Nephron progenitor cell (in vitro differentiated cells): ENCODE results near the gene KIAA1217.

Experiments
- DNase-seq: peaks from one replicate; pipeline ENCODE4 v3.0.0; 2021
- H3K27ac Mint-ChIP-seq: 2 replicates; pipeline ENCODE4 v1.8.0; 2021; ENCODE audit warnings: mild to moderate bottlenecking, moderate library complexity, mixed read lengths
- H3K27me3 Mint-ChIP-seq: 2 replicates; pipeline ENCODE4 v1.8.0; 2021; ENCODE audit warnings: mild to moderate bottlenecking, low read depth, mixed read lengths; ENCODE audit not compliant: poor library complexity
- H3K36me3 Mint-ChIP-seq: 2 replicates; pipeline ENCODE4 v1.8.0; 2021; ENCODE audit warnings: low read depth, mixed read lengths
- H3K4me1 Mint-ChIP-seq: 2 replicates; pipeline ENCODE4 v1.8.0; 2021; ENCODE audit warnings: mixed read lengths
- H3K4me3 Mint-ChIP-seq: 2 replicates; pipeline ENCODE4 v1.8.0; 2021; ENCODE audit warnings: mild to moderate bottlenecking, moderate library complexity, mixed read lengths
- H3K9me3 Mint-ChIP-seq: 2 replicates; pipeline ENCODE4 v1.8.0; 2021; ENCODE audit warnings: mild to moderate bottlenecking, moderate library complexity, mixed read lengths
- TF ChIP-seq, protein P1 (sequence below): fragments of 200-600 bp; sonication (generic); IDR thresholded peaks from 2 replicates; pipeline ENCODE4 v1.5.0; 2021; ENCODE audit warnings: antibody characterized with exemption

Gene KIAA1217

DNA sequence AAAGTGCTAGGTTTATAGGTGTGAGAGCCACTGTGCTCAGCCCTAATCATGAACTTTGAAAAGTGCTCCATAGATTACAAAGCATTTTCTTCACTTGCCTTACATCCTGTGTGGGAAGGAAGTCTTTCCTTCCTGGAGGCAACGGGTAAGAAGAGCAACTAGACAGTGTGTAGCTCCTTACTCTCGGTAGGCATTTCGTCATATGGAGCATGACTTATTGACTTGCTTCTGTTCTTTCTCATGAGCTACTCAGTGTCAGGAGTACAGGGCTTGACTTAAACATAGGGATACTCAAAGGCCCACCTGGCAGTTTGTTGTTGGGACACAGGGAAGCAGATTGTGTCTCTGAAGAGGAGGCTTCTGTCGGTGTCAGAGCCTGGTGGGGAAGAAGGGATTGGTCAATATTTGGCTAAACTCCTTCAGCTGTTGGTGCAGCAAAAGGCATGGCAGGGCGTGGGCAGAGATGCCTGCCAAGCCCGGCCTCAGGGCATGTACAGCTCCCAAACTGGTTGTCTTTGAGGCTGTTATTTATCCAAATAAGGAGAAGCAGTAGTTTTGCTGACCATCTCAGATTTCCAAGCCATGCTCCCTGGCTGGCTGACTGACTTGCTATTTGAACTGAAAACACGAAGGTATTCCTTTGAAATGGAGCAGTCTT, 248.9 kb downstream of the KIAA1217 start:
- Mint-ChIP-seq H3K4me1 (peaks cover 53% of the 10 kb centered on the region), H3K27me3 (no peaks in the 10 kb centered on the region), H3K27ac (peak overlapping the region; percentile 89), H3K9me3 (no peaks in the 10 kb centered on the region), H3K4me3 (peak overlapping the region; percentile 9), H3K36me3 (peaks cover 30% of the 10 kb centered on the region)
- DNase-seq = no peak
- TF ChIP-seq, protein P1, sequence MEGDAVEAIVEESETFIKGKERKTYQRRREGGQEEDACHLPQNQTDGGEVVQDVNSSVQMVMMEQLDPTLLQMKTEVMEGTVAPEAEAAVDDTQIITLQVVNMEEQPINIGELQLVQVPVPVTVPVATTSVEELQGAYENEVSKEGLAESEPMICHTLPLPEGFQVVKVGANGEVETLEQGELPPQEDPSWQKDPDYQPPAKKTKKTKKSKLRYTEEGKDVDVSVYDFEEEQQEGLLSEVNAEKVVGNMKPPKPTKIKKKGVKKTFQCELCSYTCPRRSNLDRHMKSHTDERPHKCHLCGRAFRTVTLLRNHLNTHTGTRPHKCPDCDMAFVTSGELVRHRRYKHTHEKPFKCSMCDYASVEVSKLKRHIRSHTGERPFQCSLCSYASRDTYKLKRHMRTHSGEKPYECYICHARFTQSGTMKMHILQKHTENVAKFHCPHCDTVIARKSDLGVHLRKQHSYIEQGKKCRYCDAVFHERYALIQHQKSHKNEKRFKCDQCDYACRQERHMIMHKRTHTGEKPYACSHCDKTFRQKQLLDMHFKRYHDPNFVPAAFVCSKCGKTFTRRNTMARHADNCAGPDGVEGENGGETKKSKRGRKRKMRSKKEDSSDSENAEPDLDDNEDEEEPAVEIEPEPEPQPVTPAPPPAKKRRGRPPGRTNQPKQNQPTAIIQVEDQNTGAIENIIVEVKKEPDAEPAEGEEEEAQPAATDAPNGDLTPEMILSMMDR = no peak

DNA sequence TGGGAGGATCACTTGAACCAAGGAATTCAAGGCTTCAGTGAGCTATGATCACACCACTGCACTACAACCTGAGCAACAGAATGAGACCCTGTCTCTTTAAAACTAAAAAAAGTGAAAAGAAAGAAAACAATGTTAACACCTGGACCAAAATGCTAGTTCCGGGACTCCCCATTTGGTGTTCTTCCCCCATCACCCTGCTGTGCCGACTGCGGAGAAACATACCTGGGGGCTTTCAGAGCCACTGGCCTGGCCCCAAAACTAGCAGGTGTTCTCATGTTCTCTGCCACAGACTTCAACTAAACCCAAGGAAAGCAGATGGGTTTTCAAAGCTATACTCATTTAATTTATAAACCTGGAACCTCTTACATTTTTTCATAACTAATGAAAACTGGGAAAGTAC, 250.9 kb downstream of the KIAA1217 start:
- Mint-ChIP-seq H3K36me3 (peaks cover 31% of the 10 kb centered on the region), H3K9me3 (no peaks in the 10 kb centered on the region), H3K27ac (no peak overlapping the region), H3K4me1 (peaks cover 65% of the 10 kb centered on the region), H3K4me3 (no peak overlapping the region), H3K27me3 (no peaks in the 10 kb centered on the region)
- TF ChIP-seq, protein P1 = no peak
- no peak for DNase-seq

DNA sequence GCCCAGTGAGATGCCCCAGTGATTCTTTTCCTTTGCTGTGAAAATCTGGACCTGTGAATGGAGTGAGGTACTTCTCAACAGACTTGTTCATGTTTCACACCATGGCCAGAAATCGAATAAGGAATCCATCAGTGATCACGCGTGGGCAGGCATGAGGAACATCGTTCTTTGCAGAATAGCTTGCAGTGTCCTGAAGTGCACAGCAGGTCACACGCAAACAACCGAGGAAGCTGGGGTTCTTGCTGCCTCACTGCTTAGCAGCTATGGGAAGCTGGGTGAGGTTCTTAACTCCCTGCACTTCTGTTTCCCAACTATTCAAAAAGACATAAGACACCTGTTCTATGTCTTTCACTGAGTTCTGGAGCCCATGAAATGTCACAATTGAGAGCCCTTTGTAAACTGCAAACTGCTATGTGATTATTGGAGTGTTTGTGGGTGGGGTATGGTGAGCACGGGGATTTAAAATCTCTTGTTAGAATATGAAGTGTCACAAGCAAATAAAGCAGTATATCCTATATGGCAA, 253.4 kb downstream of the KIAA1217 start:
- Mint-ChIP-seq H3K4me1 (peaks cover 68% of the 10 kb centered on the region), H3K36me3 (peaks cover 27% of the 10 kb centered on the region), H3K27ac (peak overlapping the region; percentile 22), H3K27me3 (no peaks in the 10 kb centered on the region), H3K4me3 (no peak overlapping the region), H3K9me3 (no peaks in the 10 kb centered on the region)
- DNase-seq = no peak
- TF ChIP-seq, protein P1 = no peak

DNA sequence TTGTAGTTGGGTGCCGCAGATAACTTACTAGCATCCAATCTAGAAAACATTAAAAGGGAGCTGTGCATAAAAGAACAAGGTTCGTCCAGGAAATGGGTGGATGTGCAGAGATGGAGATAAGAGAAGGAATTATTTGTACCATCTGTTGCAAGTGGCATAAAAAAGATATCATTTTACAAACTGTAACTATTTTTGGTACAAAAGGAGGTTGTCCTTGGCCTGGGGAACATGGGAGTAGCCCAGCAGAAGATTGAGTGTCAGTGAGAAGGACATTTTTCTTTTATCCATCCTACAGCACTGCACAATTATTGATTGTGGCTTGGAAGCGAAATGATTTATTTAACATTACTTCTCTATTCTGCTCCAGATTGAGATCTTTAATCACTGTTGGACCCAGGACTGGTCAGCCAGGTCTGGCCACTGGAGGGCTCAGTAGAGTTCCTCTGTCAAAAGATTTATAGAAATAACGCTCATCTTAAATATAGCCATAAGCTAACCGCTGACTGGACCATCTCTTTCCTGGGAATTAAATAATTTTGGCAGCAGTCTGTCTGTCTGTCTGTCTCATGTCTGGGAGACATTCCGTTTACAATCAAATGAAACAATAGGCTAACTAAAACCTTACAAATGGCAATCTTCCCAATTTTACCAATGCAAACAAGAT, 254.1 kb downstream of the KIAA1217 start:
- TF ChIP-seq, protein P1 = no peak
- Mint-ChIP-seq H3K9me3 (no peaks in the 10 kb centered on the region), H3K36me3 (peaks cover 27% of the 10 kb centered on the region), H3K27ac (peak overlapping the region; percentile 22), H3K27me3 (no peaks in the 10 kb centered on the region), H3K4me3 (no peak overlapping the region), H3K4me1 (peaks cover 61% of the 10 kb centered on the region)
- no peak for DNase-seq

GRCh38 chr10:24463611-24464426, 254.9 kb downstream of the KIAA1217 start:
- Mint-ChIP-seq H3K27me3 (no peaks in the 10 kb centered on the region), H3K4me1 (peaks cover 56% of the 10 kb centered on the region), H3K9me3 (no peaks in the 10 kb centered on the region), H3K4me3 (no peak overlapping the region), H3K36me3 (peaks cover 23% of the 10 kb centered on the region), H3K27ac (peak overlapping the region; percentile 22)
- DNase-seq = no peak
- TF ChIP-seq, protein P1 = no peak
